Natural killer cell (primary cell): ENCODE results near the gene SCYL1. TPM values are rescaled to one million over a fixed set of nuclear protein-coding genes. Genes with fewer than 3 reads are reported as not detected.

ENCODE experiments used
- ATAC-seq, 3 donors: fragments of 150-1000 bp in 2 of 3; fragments of 200-7000 bp in 1 of 3; cut with Tn5 transposase; 1 replicate in 1 of 3; 2 replicates in 2 of 3; pipeline ENCODE4 v1.10.0; 2021; ENCODE audit warnings: mild to moderate bottlenecking in 2 of 3, moderate library complexity in 2 of 3
- DNase-seq, 2 donors: peaks; one replicate each; pipeline versions ENCODE4 v3.0.0 to v3.0.0-alpha.2; 2013 to 2021; ENCODE audit warnings: mixed read lengths in 1 of 2
- H3K27ac ChIP-seq: one replicate; pipeline ENCODE4 v1.5.1; 2013; ENCODE audit warnings: mild to moderate bottlenecking, low read length
- H3K27me3 ChIP-seq: one replicate; pipeline ENCODE4 v1.6.1; 2013; ENCODE audit warnings: low read length; ENCODE audit not compliant: control insufficient read depth, insufficient read depth
- H3K36me3 ChIP-seq: one replicate; pipeline ENCODE4 v1.6.1; 2013; ENCODE audit warnings: low read length; ENCODE audit not compliant: control insufficient read depth, insufficient read depth
- H3K4me1 ChIP-seq: one replicate; pipeline ENCODE4 v1.6.1; 2013; ENCODE audit warnings: low read length; ENCODE audit not compliant: control insufficient read depth, insufficient read depth
- H3K4me3 ChIP-seq: one replicate; pipeline ENCODE4 v1.5.1; 2013; ENCODE audit warnings: low read length
- H3K9me3 ChIP-seq: one replicate; pipeline ENCODE4 v1.6.1; 2013; ENCODE audit warnings: low read length; ENCODE audit not compliant: control insufficient read depth, insufficient read depth
- H3K27ac Mint-ChIP-seq, 2 donors: one replicate each; pipeline ENCODE4 v1.8.0; 2022; ENCODE audit warnings: mild to moderate bottlenecking in 2 of 2, mixed read lengths in 2 of 2, moderate library complexity in 1 of 2
- H3K27me3 Mint-ChIP-seq, 2 donors: one replicate each; pipeline ENCODE4 v1.8.0; 2022; ENCODE audit warnings: low read depth in 2 of 2, mixed read lengths in 2 of 2
- H3K36me3 Mint-ChIP-seq: one replicate; pipeline ENCODE4 v1.8.0; 2022; ENCODE audit warnings: mixed read lengths
- H3K4me1 Mint-ChIP-seq, 2 donors: one replicate each; pipeline ENCODE4 v1.8.0; 2022; ENCODE audit warnings: mixed read lengths in 2 of 2
- H3K4me3 Mint-ChIP-seq: one replicate; pipeline ENCODE4 v1.8.0; 2022; ENCODE audit warnings: mild to moderate bottlenecking, moderate library complexity, mixed read lengths
- H3K9me3 Mint-ChIP-seq, 2 donors: one replicate each; pipeline ENCODE4 v1.8.0; 2022; ENCODE audit warnings: mixed read lengths in 2 of 2
- CTCF ChIP-seq: fragments of 200-600 bp; IDR thresholded peaks from one replicate; pipeline ENCODE4 v1.8.0; 2022; ENCODE audit warnings: antibody characterized with exemption
- WGBS: methylation state at CpG from one replicate; pipeline ENCODE4 v1.1.7; 2013; ENCODE audit warnings: missing lambda C conversion rate; ENCODE audit not compliant: insufficient coverage; 5-methylcytosine and 5-hydroxymethylcytosine counted together
- intact Hi-C: fragments of 100-400 bp; cut with micrococcal nuclease; formaldehyde crosslinking; loops from one replicate; pipeline ENCODE4 v1.14.2; 2022
- total RNA-seq, 4 donors: library from RNA; stranded (reverse); fragments of 120-200 nt in 1 of 4; gene quantifications; one replicate each; pipeline versions ENCODE4 v1.2.3 to v1.2.4, GENCODE V29; 2013 to 2022

The SCYL1 gene
- total RNA-seq, 3 donors from 2014 or later (not counting 1 experiment from before 2014, with no cell fraction given), result 61.7 to 79.9 (median 71.3) TPM

- Histone ChIP-seq H3K27me3 (no peaks in the 10 kb centered on the region), H3K4me3 (no peak overlapping the region), H3K27ac (no peak overlapping the region), H3K36me3 (peaks cover 46% of the 10 kb centered on the region), H3K9me3 (no peaks in the 10 kb centered on the region), H3K4me1 (peaks cover 17% of the 10 kb centered on the region)
- 83% methylated on average over 5 of the region's 5 CpGs for WGBS
- no peaks in the 10 kb centered on the region for H3K36me3 Mint-ChIP-seq
- no peak for TF ChIP-seq CTCF
- H3K4me1 Mint-ChIP-seq, result peaks cover 6 to 11% of the 10 kb centered on the region in 2 donors
- no peak overlapping the region for H3K4me3 Mint-ChIP-seq
- intact Hi-C loops, result no loop called here
- peak; percentile 31 to 54 (median 45) for ATAC-seq
- peak overlapping the region in 1 of 2 donors; percentile 29 for H3K27ac Mint-ChIP-seq
- no peaks in the 10 kb centered on the region for H3K9me3 Mint-ChIP-seq
- no peaks in the 10 kb centered on the region for H3K27me3 Mint-ChIP-seq
- DNase-seq, result peak in 1 of 2 donors; percentile 64
Observed at GRCh38 chr11:65530157-65530496, 5.2 kb downstream of the SCYL1 start.

DNA sequence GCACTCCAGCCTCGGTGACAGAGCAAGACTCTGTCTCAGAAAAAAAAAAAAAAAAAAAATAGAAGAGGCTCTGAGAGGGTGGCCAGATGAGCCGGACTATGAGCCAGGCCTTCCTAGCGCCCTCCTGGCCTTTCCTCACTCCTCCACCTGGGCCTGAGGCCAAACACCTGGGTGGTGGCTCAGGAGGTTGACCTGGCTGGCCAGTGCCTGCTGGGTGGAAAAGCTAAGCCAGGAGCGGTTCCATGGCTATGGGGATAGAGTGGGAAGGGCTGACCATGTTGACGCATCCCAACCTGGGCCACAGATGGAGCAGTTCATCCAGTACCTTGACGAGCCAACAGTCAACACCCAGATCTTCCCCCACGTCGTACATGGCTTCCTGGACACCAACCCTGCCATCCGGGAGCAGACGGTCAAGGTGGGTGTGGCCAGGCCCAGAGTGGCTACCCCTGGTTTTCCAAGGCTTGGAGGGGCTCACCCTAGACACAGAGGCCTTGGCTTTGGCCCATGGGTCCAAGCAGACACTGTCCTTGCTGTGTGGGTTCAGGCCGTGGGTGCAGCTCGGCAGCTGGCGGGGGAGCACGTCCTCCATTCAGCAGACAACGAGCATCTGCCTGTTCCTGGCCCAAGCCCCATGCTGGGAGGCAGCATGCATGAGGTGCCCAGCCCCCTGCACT, 7.6 kb downstream of the SCYL1 start:
- Mint-ChIP-seq H3K4me1 (peaks cover 3 to 6% of the 10 kb centered on the region in 2 donors), H3K4me3 (no peak overlapping the region)
- no peak for ATAC-seq

DNA sequence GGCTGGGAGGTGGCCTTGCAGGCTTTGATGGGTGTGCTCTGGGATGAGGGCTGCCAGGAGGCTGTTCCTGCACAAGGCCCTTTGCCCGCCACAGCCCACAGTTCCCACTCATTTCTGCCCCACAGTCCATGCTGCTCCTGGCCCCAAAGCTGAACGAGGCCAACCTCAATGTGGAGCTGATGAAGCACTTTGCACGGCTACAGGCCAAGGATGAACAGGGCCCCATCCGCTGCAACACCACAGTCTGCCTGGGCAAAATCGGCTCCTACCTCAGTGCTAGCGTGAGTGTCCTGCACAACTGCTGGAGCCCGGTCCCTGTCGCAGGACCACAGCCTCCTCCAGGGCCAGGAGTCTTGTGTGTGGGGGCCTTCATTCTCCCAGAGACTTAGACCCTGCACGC, 10.2 kb downstream of the SCYL1 start:
- ATAC-seq (no peak), DNase-seq (no peak)
- Mint-ChIP-seq H3K4me3 (no peak overlapping the region), H3K27me3 (no peaks in the 10 kb centered on the region), H3K9me3 (no peaks in the 10 kb centered on the region), H3K27ac (peak overlapping the region in 1 of 2 donors; percentile 24), H3K4me1 (peaks cover 5 to 6% of the 10 kb centered on the region in 2 donors), H3K36me3 (no peaks in the 10 kb centered on the region)
- Histone ChIP-seq H3K9me3 (no peaks in the 10 kb centered on the region), H3K4me3 (no peak overlapping the region), H3K27me3 (no peaks in the 10 kb centered on the region), H3K4me1 (peaks cover 4% of the 10 kb centered on the region), H3K36me3 (peaks cover 59% of the 10 kb centered on the region), H3K27ac (no peak overlapping the region)
- TF ChIP-seq CTCF, result no peak
- intact Hi-C loops, result no loop called here
- WGBS, result 92% methylated on average over 9 of the region's 9 CpGs

More for the DNA sequence above, 7.6 kb downstream of the SCYL1 start:
- H3K27me3 Mint-ChIP-seq, result no peaks in the 10 kb centered on the region
- no peaks in the 10 kb centered on the region for H3K9me3 Mint-ChIP-seq
- no peak overlapping the region for H3K4me3 ChIP-seq
- no peak for DNase-seq
- 96% methylated on average over 15 of the region's 15 CpGs for WGBS
- no peak overlapping the region for H3K27ac ChIP-seq
- H3K27me3 ChIP-seq, result no peaks in the 10 kb centered on the region
- H3K4me1 ChIP-seq, result no peaks in the 10 kb centered on the region
- peak overlapping the region in 1 of 2 donors; percentile 43 for H3K27ac Mint-ChIP-seq
- no peak for TF ChIP-seq CTCF
- no peaks in the 10 kb centered on the region for H3K9me3 ChIP-seq
- no peaks in the 10 kb centered on the region for H3K36me3 Mint-ChIP-seq
- peaks cover 55% of the 10 kb centered on the region for H3K36me3 ChIP-seq
- intact Hi-C loops, result no loop called here
